GM19238 (cell line): Measurements from ENCODE around the gene ATP10B.
A peak's percentile ranks its signal among the peaks of the same experiment; 100 is the strongest.
"Not testable (repeated sequence)": the region's sequence is repeated elsewhere in the genome, so short reads cannot be mapped to it uniquely, and the experiment has no call there.

ENCODE experiments used
- DNase-seq: peaks from one replicate; pipeline ENCODE4 v3.0.0; 2011; ENCODE audit warnings: low spot score; ENCODE audit not compliant: insufficient read length

Gene ATP10B, protein sequence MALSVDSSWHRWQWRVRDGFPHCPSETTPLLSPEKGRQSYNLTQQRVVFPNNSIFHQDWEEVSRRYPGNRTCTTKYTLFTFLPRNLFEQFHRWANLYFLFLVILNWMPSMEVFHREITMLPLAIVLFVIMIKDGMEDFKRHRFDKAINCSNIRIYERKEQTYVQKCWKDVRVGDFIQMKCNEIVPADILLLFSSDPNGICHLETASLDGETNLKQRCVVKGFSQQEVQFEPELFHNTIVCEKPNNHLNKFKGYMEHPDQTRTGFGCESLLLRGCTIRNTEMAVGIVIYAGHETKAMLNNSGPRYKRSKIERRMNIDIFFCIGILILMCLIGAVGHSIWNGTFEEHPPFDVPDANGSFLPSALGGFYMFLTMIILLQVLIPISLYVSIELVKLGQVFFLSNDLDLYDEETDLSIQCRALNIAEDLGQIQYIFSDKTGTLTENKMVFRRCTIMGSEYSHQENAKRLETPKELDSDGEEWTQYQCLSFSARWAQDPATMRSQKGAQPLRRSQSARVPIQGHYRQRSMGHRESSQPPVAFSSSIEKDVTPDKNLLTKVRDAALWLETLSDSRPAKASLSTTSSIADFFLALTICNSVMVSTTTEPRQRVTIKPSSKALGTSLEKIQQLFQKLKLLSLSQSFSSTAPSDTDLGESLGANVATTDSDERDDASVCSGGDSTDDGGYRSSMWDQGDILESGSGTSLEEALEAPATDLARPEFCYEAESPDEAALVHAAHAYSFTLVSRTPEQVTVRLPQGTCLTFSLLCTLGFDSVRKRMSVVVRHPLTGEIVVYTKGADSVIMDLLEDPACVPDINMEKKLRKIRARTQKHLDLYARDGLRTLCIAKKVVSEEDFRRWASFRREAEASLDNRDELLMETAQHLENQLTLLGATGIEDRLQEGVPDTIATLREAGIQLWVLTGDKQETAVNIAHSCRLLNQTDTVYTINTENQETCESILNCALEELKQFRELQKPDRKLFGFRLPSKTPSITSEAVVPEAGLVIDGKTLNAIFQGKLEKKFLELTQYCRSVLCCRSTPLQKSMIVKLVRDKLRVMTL (N-terminal part only)

GRCh38 chr5:160852049-160852448, at the start of gene ATP10B:
Gene ATP10B (minus strand): TSS chr5:160852211. CDS start chr5:160688074, 164,137 bp downstream.
- no peak for DNase-seq

DNA sequence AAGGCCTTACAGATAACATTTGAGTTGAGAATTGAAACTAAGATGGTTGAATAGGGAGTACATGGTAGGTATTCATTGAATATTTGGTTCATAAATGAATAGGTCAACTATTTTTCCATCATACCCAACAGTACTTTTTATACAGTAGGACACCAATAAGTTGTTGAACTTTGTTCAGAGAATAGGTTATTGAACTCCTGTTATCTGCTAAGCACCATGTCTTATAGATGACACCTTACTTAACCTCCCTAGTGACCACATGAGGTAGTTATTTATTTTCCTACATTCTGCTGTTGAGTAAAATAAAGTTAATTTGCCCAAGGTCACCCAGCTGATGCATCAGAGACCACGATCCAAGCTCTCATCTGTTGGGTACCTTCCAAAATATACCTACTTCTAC, 49.6 kb upstream of the ATP10B start:
- DNase-seq, result no peak

GRCh38 chr5:160899735-160900134, 47.7 kb upstream of the ATP10B start:
- no peak for DNase-seq

DNA sequence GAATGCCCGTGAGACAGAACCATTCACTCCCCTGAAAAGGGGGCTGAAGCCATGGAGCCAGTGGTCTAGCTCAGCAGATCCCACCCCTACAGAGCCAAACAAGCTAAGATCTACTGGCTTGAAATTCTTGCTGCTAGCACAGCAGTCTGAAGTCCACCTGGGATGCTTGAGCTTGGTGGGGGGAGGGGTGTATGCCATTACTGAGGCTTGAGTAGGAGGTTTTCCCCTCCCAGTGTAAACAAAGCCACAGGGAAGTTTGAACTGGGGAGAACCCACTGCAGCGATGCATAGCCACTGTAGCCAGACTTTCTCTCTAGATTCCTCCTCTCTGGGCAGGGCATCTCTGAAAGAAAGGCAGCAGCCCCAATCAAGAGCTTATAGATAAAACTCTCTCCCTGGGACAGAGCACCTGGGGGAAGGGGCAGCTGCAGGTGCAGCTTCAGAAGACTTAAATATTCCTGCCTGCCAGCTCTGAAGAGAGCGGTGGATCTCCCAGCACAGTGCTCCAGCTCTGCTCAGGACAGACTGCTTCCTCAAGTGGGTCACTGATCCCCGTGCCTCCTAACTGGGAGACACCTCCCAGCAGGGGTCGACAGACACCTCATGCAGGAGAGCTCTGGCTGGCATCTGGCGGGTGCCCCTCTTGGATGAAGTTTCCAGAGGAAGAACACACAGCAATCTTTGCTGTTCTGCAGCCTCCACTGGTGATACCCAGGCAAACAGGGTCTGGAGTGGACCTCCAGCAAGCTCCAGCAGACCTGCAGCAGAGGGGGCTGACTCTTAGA, 41.4 kb upstream of the ATP10B start:
- not testable (repeated sequence) for DNase-seq

DNA sequence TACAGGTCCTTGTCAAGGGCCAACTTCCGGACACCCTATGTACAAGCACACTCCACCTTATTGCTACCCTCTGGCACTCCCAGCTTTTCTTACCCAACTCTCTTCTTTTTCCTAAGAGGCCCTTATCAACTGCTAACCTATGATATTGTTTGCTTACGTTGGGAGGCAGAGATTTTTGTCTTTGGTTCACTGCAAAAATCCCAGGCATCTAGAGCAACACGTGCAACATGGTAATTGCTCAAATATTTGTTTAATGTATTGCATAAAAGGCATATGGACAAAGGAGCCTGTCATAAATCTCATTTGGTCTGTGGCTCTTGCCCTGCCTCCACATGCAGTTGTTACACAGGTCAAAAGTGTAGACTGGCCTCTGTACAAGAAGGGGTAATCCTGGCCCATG, 35.8 kb upstream of the ATP10B start:
- no peak for DNase-seq

GRCh38 chr5:160873560-160874200, 21.7 kb upstream of the ATP10B start:
- not testable (repeated sequence) for DNase-seq

- DNase-seq, result no peak
Observed at GRCh38 chr5:160869989-160870521, 18.0 kb upstream of the ATP10B start.

GRCh38 chr5:160867976-160868375, 16.0 kb upstream of the ATP10B start:
- no peak for DNase-seq

GRCh38 chr5:160851451-160851850, 560 bp downstream of the ATP10B start:
- DNase-seq, result no peak

DNA sequence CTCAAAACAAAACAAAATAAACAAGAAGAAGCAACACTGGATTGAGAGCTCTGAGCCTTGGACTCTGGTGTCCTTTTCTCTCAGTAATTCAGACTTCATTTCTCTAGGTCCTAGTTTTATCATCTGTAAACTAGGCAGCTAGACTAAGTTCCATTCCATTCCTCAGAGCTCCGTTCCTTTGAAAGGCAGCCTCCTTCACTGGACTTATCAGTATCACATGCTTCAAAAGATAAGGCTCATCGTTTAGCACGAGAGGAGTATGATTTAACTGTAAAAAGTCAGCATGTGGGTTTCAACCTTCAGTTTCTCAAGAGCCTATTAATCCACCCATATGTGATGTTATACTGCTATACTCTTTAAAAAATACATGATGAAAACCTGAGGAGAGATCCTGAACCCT, 1.6 kb downstream of the ATP10B start:
- DNase-seq, result no peak

GRCh38 chr5:160847526-160848085, 4.4 kb downstream of the ATP10B start:
- DNase-seq, result no peak

DNA sequence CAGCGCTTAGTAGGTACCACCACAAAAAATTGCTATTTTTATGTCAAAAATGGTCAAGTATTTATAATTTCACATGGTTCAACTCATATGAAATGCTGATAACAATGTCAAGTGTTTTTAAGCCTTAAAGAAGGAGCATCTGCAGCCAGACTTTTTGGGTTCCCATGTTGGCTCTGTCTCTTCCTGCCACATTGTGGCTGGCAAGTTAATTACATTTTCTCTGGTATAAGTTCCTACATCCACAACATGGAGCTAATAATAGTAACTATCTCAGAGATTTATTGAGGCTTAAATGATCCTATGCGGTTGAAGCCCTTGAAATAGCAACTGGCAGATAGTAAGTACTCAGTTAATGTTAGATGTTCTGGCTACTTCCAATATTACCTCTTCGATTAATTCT, 5.4 kb downstream of the ATP10B start:
- no peak for DNase-seq

DNA sequence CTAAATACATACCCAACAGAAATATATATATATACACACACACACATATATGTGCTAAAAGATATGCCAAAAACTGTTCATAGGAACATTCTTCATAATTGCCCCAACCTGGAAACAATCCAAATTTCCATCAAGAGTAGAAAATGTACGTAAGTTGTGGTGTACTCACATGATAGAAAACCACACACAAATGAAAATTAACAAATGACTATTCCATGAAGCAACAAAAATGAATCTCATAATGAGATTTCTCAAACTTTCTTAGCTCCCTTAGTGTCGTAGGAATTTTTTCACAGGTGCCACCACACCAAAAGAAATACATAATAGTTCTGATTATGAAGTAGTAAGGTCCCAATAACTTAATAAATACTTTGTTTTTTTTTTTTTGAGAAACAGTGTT, 7.8 kb downstream of the ATP10B start:
- no peak for DNase-seq

- DNase-seq, result peak; percentile 3
Observed at GRCh38 chr5:160843240-160843639, 8.8 kb downstream of the ATP10B start.

DNA sequence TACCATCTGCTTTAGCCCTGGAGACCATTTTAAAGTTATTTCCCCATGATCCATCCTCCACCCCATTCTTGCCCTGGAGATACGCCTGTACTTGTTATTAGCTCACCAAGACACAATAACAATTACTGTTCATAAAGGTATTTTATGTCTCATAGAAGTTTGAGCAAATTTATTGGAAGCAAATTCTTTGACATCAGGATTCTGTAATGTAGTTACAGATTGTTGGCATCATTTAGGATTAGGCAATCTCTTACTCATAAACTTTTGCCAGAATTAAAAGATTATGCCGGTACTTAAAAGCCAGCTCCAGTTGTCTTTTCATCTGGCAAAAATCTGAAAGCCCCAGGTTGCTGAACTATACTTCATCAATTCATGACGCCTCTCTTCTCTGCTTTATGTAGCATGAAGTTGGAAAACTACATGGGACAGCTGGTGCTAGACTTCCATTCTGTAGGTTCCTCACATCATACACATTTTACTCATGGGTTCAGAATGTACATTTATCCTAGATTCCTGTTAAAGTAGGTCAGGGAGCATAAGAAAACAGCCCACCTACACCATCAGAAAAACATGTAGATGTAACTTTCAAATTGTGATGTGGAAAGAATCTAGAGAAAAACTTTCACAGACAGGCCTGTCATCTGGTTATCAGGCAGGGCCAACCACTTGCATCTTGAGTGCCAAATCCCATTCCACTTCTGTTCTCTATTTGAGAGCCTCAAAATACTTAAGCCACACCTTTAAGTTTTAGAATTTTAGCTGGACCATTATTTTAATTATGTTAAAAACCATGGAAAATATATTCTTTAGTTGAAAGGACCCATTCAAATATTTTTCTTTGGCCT, 14.0 kb downstream of the ATP10B start:
- no peak for DNase-seq

GRCh38 chr5:160837211-160837610, 14.8 kb downstream of the ATP10B start:
- DNase-seq, result no peak

- DNase-seq, result no peak
Observed at GRCh38 chr5:160835818-160836528, 16.0 kb downstream of the ATP10B start.

- DNase-seq, result no peak
Observed at GRCh38 chr5:160835376-160835775, 16.6 kb downstream of the ATP10B start.

GRCh38 chr5:160833806-160834205, 18.2 kb downstream of the ATP10B start:
- DNase-seq, result no peak
